ENCODE data around the gene MBD3L3. TPM values are rescaled to one million over a fixed set of nuclear protein-coding genes. Genes with fewer than 3 reads are reported as not detected.
"Not testable (repeated sequence)": the region's sequence is repeated elsewhere in the genome, so short reads cannot be mapped to it uniquely, and the experiment has no call there.

The MBD3L3 gene
- total RNA-seq, 1 donor from 2014 or later, result not detected

GRCh38 chr19:7063764-7064418, 5.4 kb upstream of the MBD3L3 start:
- no peak for DNase-seq (ENCODE audit: low read depth in 2 of 2)

DNA sequence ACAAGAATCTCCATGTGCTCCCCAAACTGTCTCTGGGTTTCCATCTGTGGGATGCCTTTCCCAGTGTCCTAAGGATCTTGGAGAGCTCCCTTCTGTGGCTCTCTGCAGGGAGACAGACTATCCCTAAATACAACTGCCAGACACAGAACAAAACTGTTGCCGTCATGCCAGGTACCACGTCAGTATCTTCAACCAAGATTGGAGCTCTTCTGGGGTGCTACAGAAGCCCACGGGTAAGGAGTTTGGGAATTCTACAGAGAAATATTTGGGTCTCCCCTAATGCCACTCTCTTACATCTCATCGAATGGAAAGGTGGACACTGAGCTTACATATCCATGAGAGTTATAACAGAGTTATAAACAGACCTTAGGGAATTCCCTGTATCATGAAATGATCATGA, 4.9 kb upstream of the MBD3L3 start:
- no peak for DNase-seq (ENCODE audit: low read depth in 2 of 2)

DNA sequence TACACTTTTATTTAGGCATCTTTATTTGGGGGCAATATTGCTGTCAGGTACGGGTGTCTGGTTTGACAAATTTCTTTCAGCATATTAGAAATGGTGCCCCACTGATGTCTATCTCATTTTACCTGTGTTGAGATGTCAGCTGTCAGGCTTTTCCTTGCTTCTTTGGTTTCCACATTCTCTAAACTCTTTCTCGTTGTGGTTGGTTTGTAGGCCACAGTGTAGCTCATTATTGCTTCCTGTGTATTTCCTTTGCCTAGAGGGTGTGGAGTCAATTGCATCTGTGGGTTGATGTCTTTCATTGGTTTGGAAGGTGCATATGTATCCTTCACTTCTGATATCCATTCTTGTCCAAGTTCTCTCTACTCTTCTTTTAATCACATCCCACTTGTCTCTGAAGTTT, 1.5 kb upstream of the MBD3L3 start:
- DNase-seq (ENCODE audit: low read depth in 2 of 2), result not testable (repeated sequence)

- not testable (repeated sequence) for DNase-seq (ENCODE audit: low read depth in 2 of 2)
Observed at GRCh38 chr19:7056371-7056770, 2.1 kb downstream of the MBD3L3 start.

GRCh38 chr19:7055679-7056078, 2.8 kb downstream of the MBD3L3 start:
- not testable (repeated sequence) for DNase-seq (ENCODE audit: low read depth in 2 of 2)

GRCh38 chr19:7054635-7055368, 3.7 kb downstream of the MBD3L3 start:
- DNase-seq (ENCODE audit: low read depth in 2 of 2), result not testable (repeated sequence)

GRCh38 chr19:7052896-7053295, 5.6 kb downstream of the MBD3L3 start:
- not testable (repeated sequence) for DNase-seq (ENCODE audit: low read depth in 2 of 2)

GRCh38 chr19:7051421-7051820, 7.1 kb downstream of the MBD3L3 start:
- not testable (repeated sequence) for DNase-seq (ENCODE audit: low read depth in 2 of 2)

- not testable (repeated sequence) for DNase-seq (ENCODE audit: low read depth in 2 of 2)
Observed at GRCh38 chr19:7049021-7049420, 9.5 kb downstream of the MBD3L3 start, which contains the start of gene MBD3L2. Gene MBD3L2, plus strand, starts transcription at chr19:7049321. Its CDS starts 53 bp downstream, at chr19:7049374.

- DNase-seq (ENCODE audit: low read depth in 2 of 2), result not testable (repeated sequence)
Observed at GRCh38 chr19:7041563-7041962, 16.9 kb downstream of the MBD3L3 start.

DNA sequence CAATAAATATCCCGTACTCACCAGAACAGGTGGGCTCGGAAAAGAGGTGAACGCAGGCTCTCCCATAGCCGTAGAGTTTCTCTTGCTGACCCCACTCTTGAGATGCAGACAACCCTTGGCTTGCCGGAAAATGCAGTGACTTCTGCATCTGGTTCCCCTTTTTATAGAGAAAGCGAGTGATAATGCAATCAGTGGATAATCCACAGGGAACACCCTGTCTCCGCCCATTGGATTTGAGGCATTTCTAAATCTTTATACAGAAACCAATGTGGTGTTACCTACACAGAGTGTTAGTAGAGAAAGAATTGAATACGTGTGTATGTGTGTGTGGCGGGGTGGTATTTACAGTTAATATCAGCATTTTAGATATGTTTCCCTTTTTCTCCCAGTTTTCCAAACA, 18.4 kb downstream of the MBD3L3 start, which contains the start of gene MBD3L4:
TSS of gene MBD3L4 (minus strand) at position 101 of the 400 bp plus-strand sequence. CDS start at position 66, 35 bp downstream.
- not testable (repeated sequence) for DNase-seq (ENCODE audit: low read depth in 2 of 2)

DNA sequence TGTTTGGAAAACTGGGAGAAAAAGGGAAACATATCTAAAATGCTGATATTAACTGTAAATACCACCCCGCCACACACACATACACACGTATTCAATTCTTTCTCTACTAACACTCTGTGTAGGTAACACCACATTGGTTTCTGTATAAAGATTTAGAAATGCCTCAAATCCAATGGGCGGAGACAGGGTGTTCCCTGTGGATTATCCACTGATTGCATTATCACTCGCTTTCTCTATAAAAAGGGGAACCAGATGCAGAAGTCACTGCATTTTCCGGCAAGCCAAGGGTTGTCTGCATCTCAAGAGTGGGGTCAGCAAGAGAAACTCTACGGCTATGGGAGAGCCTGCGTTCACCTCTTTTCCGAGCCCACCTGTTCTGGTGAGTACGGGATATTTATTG, 28.2 kb downstream of the MBD3L3 start, which contains the start of gene MBD3L5:
TSS of gene MBD3L5 (plus strand) at position 301 of the 400 bp plus-strand sequence. CDS start at position 335, 34 bp downstream.
- not testable (repeated sequence) for DNase-seq (ENCODE audit: low read depth in 2 of 2)

DNA sequence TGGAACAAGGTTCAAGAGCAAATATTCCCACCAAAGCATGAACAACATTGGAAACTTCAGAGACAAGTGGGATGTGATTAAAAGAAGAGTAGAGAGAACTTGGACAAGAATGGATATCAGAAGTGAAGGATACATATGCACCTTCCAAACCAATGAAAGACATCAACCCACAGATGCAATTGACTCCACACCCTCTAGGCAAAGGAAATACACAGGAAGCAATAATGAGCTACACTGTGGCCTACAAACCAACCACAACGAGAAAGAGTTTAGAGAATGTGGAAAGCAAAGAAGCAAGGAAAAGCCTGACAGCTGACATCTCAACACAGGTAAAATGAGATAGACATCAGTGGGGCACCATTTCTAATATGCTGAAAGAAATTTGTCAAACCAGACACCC, 29.7 kb downstream of the MBD3L3 start:
- not testable (repeated sequence) for DNase-seq (ENCODE audit: low read depth in 2 of 2)

DNA sequence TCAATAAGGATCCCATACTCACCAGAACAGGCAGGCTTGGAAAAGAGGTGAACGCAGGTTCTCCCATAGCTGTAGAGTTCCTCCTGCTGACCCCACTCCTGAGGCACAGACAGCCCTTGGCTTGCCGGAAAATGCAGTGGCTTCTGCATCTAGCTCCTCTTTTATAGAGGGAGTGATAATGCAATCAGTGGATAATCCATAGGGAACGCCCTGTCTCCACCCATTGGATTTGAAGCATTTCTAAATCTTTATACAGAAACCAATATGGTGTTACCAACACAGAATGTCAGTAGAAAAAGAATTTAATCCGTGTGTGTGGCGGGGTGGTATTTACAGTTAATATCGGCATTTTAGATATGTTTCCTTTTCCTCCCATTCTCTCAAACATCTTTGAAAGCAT, 37.1 kb downstream of the MBD3L3 start, which contains the start of gene MBD3L2B:
TSS of gene MBD3L2B (minus strand) at position 101 of the 400 bp plus-strand sequence. CDS start at position 67, 34 bp downstream.
- not testable (repeated sequence) for DNase-seq (ENCODE audit: low read depth in 2 of 2)

DNA sequence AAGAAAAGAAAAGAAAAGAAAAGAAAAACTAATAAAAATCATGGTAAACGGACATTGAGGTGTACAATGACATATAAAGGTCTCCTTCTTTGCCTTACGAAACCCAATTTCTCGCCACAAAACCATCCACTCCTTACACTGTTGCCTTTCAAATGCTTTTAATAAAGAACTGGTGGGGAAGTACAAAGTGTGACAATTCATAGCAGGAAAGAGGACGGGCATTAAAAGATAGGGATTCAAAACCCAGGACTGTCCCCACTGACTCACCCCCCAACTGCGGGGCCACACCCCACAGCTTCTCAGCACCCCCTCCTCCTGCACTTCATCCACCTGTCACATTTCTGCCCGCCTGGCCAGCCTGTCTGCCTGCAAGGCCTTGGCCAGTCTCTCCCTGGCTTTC, 39.6 kb downstream of the MBD3L3 start:
- no peak for DNase-seq (ENCODE audit: low read depth in 2 of 2)

DNA sequence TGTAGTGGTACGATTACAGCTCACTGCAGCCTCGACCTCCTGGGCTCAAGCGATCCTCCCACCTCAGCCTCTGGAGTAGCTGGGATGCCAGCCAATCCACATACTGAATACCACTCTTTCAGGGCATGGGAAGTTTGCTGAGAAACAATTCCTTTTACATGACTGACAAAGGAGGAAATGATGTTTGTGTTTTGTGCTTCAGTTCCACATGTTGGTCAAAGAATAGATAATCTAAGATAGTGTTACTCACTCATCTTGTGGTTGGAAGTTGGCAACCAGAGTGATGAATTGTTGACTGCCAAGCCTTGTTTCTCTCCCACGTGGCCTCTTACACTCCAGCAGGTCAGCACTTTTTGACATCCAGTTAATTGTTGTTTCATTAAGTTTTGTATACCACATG, 44.8 kb downstream of the MBD3L3 start:
- peak in 1 of 2 donors; percentile 78 for DNase-seq (ENCODE audit: low read depth in 2 of 2)

- DNase-seq (ENCODE audit: low read depth in 2 of 2), result no peak
Observed at GRCh38 chr19:7010722-7011593, 47.5 kb downstream of the MBD3L3 start.

DNA sequence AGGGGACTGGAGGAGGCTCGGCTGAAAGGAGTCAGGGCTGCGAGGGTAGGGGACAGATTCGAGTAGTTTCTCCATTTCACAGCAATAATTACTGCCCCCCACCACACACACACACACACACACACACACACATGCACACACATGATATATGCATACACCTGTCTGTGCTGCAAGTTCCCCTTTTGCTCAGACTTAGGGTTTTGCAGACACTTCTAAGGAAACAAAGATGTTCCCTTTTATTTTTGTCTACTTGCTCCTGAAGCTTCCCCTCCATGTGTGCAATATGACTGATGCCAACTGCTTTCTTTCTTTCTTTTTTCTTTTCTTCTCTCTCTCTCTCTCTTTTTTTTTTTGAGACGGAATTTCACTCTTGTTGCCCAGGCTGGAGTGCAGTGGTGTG, 50.6 kb downstream of the MBD3L3 start:
- DNase-seq (ENCODE audit: low read depth in 2 of 2), result no peak

Data from lung microvascular endothelial cell (primary cell).